HEK293T (cell line): ENCODE measurements around the gene NCF2.

Experiments used
- CTBP1 ChIP-seq: fragments of 450-650 bp; IDR thresholded peaks from 2 replicates; pipeline ENCODE4 v1.6.1; 2016; ENCODE audit warnings: borderline replicate concordance
- ELF4 ChIP-seq: fragments of 450-650 bp; IDR thresholded peaks from 2 replicates; pipeline ENCODE4 v1.6.1; 2017; ENCODE audit warnings: antibody characterized with exemption
- FOXK2 ChIP-seq: fragments of 450-650 bp; IDR thresholded peaks from 2 replicates; pipeline ENCODE4 v1.6.1; 2016; ENCODE audit warnings: mild to moderate bottlenecking
- FOXM1 ChIP-seq: fragments of 450-650 bp; IDR thresholded peaks from 2 replicates; pipeline ENCODE4 v1.6.1; 2017; ENCODE audit warnings: mild to moderate bottlenecking, borderline replicate concordance
- LEF1 ChIP-seq: fragments of 450-650 bp; IDR thresholded peaks from 2 replicates; pipeline ENCODE4 v1.6.1; 2017; ENCODE audit warnings: mild to moderate bottlenecking, borderline replicate concordance
- NFRKB ChIP-seq: fragments of 450-650 bp; IDR thresholded peaks from 2 replicates; pipeline ENCODE4 v1.6.1; 2016; ENCODE audit warnings: mild to moderate bottlenecking, moderate library complexity
- SP1 ChIP-seq: fragments of 450-650 bp; IDR thresholded peaks from 2 replicates; pipeline ENCODE4 v1.6.1; 2017
- SUZ12 ChIP-seq: fragments of 450-650 bp; IDR thresholded peaks from 2 replicates; pipeline ENCODE4 v1.6.1; 2016; ENCODE audit warnings: mild to moderate bottlenecking
- TARDBP ChIP-seq: fragments of 450-650 bp; IDR thresholded peaks from 2 replicates; pipeline ENCODE4 v1.6.1; 2016

DNA sequence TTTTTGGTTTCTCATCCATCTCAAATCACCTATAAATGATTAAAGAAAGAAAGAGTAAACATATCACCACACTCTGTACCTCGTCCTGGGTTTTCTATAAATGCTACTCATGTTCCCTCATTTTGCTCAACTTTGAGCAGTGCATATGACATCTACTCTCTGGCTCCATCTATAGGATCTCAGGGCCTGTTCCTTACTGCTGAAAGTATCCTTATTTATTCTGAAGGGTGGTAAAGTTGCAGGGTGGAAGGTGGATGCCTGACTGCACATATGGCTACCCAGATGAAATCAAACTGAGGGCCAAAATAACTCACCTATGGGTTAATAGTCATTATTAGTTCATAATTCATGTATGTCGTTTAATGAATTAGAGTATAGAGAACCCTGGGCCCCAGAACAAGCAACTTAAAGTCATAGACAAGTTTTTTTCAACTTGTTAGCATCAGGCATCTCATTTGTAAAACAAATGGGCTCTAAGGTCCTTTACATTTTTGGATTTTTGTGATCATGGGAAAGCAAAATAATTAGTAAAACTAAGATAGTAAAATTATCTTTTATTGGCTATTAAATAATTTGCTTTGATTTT lies 46.5 kb downstream of the NCF2 start:
- TF ChIP-seq TARDBP (no peak), CTBP1 (no peak), SP1 (no peak), NFRKB (no peak), FOXK2 (no peak), FOXM1 (no peak), SUZ12 (no peak), LEF1 (no peak), ELF4 (no peak)
